ENCODE measurements around the gene LIME1. TPM values are rescaled to one million over a fixed set of nuclear protein-coding genes. Genes with fewer than 3 reads are reported as not detected.

The LIME1 gene
- total RNA-seq, 1 experiment from 2014 or later, result 4.5 TPM

DNA sequence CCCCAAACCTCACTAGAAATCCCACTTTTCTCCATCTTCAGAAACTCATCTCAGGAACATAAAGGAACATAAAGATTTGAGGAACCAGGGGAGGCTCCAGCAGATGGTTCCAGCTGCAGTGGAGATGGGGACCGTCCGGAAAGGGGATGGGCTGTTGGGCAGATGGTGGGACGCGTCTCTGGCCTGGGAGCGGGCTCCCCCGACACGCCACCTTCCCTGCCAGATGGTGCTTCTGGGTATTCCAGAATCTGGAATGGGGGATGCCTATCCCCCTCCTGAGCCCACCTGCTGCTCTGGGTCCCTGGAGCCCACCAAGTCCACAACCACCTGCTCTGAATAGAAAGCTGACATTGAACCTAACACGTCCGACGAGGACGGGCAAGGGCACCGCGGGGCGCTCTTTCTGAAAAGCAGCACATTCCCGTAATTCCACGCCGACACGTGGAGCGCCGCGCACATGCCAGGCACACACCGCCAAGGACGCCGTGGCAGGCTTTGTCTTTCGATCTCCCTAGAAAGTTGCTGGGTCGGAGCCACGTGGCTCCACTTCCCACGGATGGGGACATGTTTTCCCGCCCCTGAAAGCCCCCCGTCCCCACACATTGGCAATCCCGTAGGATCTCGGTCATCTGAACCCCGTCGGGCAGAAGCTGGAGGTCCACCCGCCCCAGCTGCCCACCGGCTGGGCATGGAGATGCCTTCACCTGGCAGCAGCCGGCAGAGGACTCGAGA, 30.4 kb downstream of the LIME1 start:
- no peak for ATAC-seq

DNA sequence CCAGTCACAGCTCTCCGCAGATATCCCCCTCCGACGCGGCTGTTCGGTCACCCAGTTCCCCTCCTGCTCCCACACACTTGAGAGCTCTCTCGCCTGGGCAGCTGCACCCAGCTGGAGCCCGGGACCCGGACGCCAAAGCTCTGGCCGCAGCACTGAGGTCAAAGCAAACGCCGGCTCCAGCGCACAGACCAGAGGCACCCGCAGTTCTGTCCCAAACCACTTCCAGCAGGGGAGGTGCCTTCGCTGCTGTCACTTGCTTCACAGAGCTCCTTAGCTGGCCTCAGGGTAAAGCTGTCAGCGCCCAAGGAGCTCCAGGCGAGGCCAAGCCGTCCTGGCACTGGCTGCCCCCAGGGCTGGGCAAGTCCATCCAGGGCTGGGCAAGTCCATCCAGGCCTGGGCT, 31.0 kb downstream of the LIME1 start:
- CTCF ChIA-PET, result interaction anchor here (1.0 to 5.2 kb wide), 2 partner anchors 8 to 38 kb away, joined by 3 to 24 read pairs; no protein-coding TSS in a partner anchor
- Mint-ChIP-seq H3K4me3 (no peak overlapping the region), H3K4me1 (no peaks in the 10 kb centered on the region), H3K27me3 (ENCODE audit: low read depth) (no peaks in the 10 kb centered on the region), H3K9me3 (no peaks in the 10 kb centered on the region), H3K27ac (no peak overlapping the region), H3K36me3 (0 out of 2 replicates have a peak, but pooled peaks cover 2% of the 10 kb centered on the region)
- DNase-seq (ENCODE audit: low spot score) (no peak), ATAC-seq (no peak)
- POLR2A ChIA-PET, result no interaction called here
- TF ChIP-seq IRF2 (CRISPR knock-in tag; IDR thresholded peaks at IDR 0.05; ENCODE audit: borderline replicate concordance, low read depth), result no peak
- no peak for TF ChIP-seq CBFB (CRISPR knock-in tag; IDR thresholded peaks at IDR 0.05; ENCODE audit: low read depth)
- no peak for TF ChIP-seq ZNF512 (CRISPR knock-in tag; IDR thresholded peaks at IDR 0.05; ENCODE audit: borderline replicate concordance)
- TF ChIP-seq USF1 (CRISPR knock-in tag; IDR thresholded peaks at IDR 0.05), result no peak
- TF ChIP-seq, protein P1, sequence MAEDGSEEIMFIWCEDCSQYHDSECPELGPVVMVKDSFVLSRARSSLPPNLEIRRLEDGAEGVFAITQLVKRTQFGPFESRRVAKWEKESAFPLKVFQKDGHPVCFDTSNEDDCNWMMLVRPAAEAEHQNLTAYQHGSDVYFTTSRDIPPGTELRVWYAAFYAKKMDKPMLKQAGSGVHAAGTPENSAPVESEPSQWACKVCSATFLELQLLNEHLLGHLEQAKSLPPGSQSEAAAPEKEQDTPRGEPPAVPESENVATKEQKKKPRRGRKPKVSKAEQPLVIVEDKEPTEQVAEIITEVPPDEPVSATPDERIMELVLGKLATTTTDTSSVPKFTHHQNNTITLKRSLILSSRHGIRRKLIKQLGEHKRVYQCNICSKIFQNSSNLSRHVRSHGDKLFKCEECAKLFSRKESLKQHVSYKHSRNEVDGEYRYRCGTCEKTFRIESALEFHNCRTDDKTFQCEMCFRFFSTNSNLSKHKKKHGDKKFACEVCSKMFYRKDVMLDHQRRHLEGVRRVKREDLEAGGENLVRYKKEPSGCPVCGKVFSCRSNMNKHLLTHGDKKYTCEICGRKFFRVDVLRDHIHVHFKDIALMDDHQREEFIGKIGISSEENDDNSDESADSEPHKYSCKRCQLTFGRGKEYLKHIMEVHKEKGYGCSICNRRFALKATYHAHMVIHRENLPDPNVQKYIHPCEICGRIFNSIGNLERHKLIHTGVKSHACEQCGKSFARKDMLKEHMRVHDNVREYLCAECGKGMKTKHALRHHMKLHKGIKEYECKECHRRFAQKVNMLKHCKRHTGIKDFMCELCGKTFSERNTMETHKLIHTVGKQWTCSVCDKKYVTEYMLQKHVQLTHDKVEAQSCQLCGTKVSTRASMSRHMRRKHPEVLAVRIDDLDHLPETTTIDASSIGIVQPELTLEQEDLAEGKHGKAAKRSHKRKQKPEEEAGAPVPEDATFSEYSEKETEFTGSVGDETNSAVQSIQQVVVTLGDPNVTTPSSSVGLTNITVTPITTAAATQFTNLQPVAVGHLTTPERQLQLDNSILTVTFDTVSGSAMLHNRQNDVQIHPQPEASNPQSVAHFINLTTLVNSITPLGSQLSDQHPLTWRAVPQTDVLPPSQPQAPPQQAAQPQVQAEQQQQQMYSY (CRISPR knock-in tag; IDR thresholded peaks at IDR 0.05), result no peak

More for the DNA sequence above, 30.4 kb downstream of the LIME1 start:
- ChIA-PET POLR2A (interaction anchor here (0.5 kb wide), 1 partner anchor 132 kb away, joined by 6 read pairs; no protein-coding TSS in a partner anchor), CTCF (interaction anchor here (0.8 to 5.2 kb wide), 3 partner anchors 8 to 229 kb away, joined by 3 to 24 read pairs (median 5); no protein-coding TSS in a partner anchor)
- H3K27ac Mint-ChIP-seq, result no peak overlapping the region
- no peaks in the 10 kb centered on the region for H3K27me3 Mint-ChIP-seq (ENCODE audit: low read depth)
- no peak overlapping the region for H3K4me3 Mint-ChIP-seq
- 0 out of 2 replicates have a peak, but pooled peaks cover 2% of the 10 kb centered on the region for H3K36me3 Mint-ChIP-seq
- H3K9me3 Mint-ChIP-seq, result no peaks in the 10 kb centered on the region
- no peaks in the 10 kb centered on the region for H3K4me1 Mint-ChIP-seq
- no peak for TF ChIP-seq HMGA2 (CRISPR knock-in tag; IDR thresholded peaks at IDR 0.05)
- no peak for TF ChIP-seq CBFB (CRISPR knock-in tag; IDR thresholded peaks at IDR 0.05; ENCODE audit: low read depth)
- TF ChIP-seq, protein P2, sequence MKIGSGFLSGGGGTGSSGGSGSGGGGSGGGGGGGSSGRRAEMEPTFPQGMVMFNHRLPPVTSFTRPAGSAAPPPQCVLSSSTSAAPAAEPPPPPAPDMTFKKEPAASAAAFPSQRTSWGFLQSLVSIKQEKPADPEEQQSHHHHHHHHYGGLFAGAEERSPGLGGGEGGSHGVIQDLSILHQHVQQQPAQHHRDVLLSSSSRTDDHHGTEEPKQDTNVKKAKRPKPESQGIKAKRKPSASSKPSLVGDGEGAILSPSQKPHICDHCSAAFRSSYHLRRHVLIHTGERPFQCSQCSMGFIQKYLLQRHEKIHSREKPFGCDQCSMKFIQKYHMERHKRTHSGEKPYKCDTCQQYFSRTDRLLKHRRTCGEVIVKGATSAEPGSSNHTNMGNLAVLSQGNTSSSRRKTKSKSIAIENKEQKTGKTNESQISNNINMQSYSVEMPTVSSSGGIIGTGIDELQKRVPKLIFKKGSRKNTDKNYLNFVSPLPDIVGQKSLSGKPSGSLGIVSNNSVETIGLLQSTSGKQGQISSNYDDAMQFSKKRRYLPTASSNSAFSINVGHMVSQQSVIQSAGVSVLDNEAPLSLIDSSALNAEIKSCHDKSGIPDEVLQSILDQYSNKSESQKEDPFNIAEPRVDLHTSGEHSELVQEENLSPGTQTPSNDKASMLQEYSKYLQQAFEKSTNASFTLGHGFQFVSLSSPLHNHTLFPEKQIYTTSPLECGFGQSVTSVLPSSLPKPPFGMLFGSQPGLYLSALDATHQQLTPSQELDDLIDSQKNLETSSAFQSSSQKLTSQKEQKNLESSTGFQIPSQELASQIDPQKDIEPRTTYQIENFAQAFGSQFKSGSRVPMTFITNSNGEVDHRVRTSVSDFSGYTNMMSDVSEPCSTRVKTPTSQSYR (CRISPR knock-in tag; IDR thresholded peaks at IDR 0.05), result no peak
- no peak for TF ChIP-seq FOXK1 (CRISPR knock-in tag; IDR thresholded peaks at IDR 0.05)
- no peak for TF ChIP-seq TEAD4 (CRISPR knock-in tag; IDR thresholded peaks at IDR 0.05)
- TF ChIP-seq, protein P3, sequence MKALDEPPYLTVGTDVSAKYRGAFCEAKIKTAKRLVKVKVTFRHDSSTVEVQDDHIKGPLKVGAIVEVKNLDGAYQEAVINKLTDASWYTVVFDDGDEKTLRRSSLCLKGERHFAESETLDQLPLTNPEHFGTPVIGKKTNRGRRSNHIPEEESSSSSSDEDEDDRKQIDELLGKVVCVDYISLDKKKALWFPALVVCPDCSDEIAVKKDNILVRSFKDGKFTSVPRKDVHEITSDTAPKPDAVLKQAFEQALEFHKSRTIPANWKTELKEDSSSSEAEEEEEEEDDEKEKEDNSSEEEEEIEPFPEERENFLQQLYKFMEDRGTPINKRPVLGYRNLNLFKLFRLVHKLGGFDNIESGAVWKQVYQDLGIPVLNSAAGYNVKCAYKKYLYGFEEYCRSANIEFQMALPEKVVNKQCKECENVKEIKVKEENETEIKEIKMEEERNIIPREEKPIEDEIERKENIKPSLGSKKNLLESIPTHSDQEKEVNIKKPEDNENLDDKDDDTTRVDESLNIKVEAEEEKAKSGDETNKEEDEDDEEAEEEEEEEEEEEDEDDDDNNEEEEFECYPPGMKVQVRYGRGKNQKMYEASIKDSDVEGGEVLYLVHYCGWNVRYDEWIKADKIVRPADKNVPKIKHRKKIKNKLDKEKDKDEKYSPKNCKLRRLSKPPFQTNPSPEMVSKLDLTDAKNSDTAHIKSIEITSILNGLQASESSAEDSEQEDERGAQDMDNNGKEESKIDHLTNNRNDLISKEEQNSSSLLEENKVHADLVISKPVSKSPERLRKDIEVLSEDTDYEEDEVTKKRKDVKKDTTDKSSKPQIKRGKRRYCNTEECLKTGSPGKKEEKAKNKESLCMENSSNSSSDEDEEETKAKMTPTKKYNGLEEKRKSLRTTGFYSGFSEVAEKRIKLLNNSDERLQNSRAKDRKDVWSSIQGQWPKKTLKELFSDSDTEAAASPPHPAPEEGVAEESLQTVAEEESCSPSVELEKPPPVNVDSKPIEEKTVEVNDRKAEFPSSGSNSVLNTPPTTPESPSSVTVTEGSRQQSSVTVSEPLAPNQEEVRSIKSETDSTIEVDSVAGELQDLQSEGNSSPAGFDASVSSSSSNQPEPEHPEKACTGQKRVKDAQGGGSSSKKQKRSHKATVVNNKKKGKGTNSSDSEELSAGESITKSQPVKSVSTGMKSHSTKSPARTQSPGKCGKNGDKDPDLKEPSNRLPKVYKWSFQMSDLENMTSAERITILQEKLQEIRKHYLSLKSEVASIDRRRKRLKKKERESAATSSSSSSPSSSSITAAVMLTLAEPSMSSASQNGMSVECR (CRISPR knock-in tag; IDR thresholded peaks at IDR 0.05; ENCODE audit: borderline replicate concordance), result no peak
- TF ChIP-seq, protein P4, sequence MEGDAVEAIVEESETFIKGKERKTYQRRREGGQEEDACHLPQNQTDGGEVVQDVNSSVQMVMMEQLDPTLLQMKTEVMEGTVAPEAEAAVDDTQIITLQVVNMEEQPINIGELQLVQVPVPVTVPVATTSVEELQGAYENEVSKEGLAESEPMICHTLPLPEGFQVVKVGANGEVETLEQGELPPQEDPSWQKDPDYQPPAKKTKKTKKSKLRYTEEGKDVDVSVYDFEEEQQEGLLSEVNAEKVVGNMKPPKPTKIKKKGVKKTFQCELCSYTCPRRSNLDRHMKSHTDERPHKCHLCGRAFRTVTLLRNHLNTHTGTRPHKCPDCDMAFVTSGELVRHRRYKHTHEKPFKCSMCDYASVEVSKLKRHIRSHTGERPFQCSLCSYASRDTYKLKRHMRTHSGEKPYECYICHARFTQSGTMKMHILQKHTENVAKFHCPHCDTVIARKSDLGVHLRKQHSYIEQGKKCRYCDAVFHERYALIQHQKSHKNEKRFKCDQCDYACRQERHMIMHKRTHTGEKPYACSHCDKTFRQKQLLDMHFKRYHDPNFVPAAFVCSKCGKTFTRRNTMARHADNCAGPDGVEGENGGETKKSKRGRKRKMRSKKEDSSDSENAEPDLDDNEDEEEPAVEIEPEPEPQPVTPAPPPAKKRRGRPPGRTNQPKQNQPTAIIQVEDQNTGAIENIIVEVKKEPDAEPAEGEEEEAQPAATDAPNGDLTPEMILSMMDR (IDR thresholded peaks at IDR 0.05), result no peak
- no peak for TF ChIP-seq GABPB1 (CRISPR knock-in tag; IDR thresholded peaks at IDR 0.05)
- TF ChIP-seq JAZF1 (CRISPR knock-in tag; IDR thresholded peaks at IDR 0.05), result no peak
- no peak for TF ChIP-seq TP53 (CRISPR knock-in tag; IDR thresholded peaks at IDR 0.05)
- no peak for TF ChIP-seq MAX (CRISPR knock-in tag; IDR thresholded peaks at IDR 0.05)
- TF ChIP-seq PRRX2 (CRISPR knock-in tag; IDR thresholded peaks at IDR 0.05), result no peak
- no peak for TF ChIP-seq ZNF416 (CRISPR knock-in tag; IDR thresholded peaks at IDR 0.05)
- TF ChIP-seq ESRRA (CRISPR knock-in tag; IDR thresholded peaks at IDR 0.05; ENCODE audit: borderline replicate concordance), result no peak
- no peak for DNase-seq (ENCODE audit: low spot score)

Data from WTC11 (cell line).